Measurements from ENCODE around the gene PODXL2. TPM values are rescaled to one million over a fixed set of nuclear protein-coding genes. Genes with fewer than 3 reads are reported as not detected.

PODXL2 gene
- total RNA-seq, 1 donor from 2014 or later = 14.5 TPM

- Histone ChIP-seq H4K20me1 (ENCODE audit: insufficient read depth, low read length) (no peaks in the 10 kb centered on the region), H3K4me3 (ENCODE audit: insufficient read depth, low read depth, low read length) (no peak overlapping the region), H3K4me1 (ENCODE audit: insufficient read depth, low read length) (peaks cover 9% of the 10 kb centered on the region), H3K27ac (ENCODE audit: low read depth, low read length) (no peak overlapping the region), H3K27me3 (ENCODE audit: insufficient read depth, low read length) (peaks cover 26% of the 10 kb centered on the region), H3K9me3 (ENCODE audit: insufficient read depth, low read depth, low read length) (no peaks in the 10 kb centered on the region), H3K36me3 (ENCODE audit: insufficient read depth, low read length) (no peaks in the 10 kb centered on the region), H3K4me2 (ENCODE audit: low read length) (no peak overlapping the region), H3K79me2 (ENCODE audit: insufficient read depth, low read length) (no peaks in the 10 kb centered on the region), H2AFZ (ENCODE audit: low read depth, low read length) (no peak overlapping the region), H3K9ac (ENCODE audit: low read length) (no peak overlapping the region)
- Mint-ChIP-seq H3K9me3 (ENCODE audit: unreplicated experiment) (peaks cover 2% of the 10 kb centered on the region), H3K27ac (ENCODE audit: unreplicated experiment) (peak overlapping the region; percentile 34), H3K27me3 (ENCODE audit: low read depth, unreplicated experiment) (peaks cover 34% of the 10 kb centered on the region), H3K4me1 (ENCODE audit: low read depth, unreplicated experiment) (peaks cover 10% of the 10 kb centered on the region), H3K36me3 (ENCODE audit: low read depth, unreplicated experiment) (peaks cover 6% of the 10 kb centered on the region), H3K4me3 (ENCODE audit: unreplicated experiment) (no peak overlapping the region)
- DNase-seq (ENCODE audit: low read depth) (no peak), FAIRE-seq (no peak)
- no peak for TF ChIP-seq EZH2 (IDR thresholded peaks at IDR 0.05; ENCODE audit: insufficient read depth, low read length)
- TF ChIP-seq CTCF (IDR thresholded peaks at IDR 0.05; ENCODE audit: insufficient read depth, low read depth, low read length) = no peak
These were observed 3.2 kb downstream of the PODXL2 start for GRCh38 chr3:127632035-127632820.

GRCh38 chr3:127634653-127635052 lies 5.7 kb downstream of the PODXL2 start:
- TF ChIP-seq EZH2 (IDR thresholded peaks at IDR 0.05; ENCODE audit: insufficient read depth, low read length) (no peak), CTCF (IDR thresholded peaks at IDR 0.05; ENCODE audit: insufficient read depth, low read depth, low read length) (no peak)
- H3K4me3 Mint-ChIP-seq (ENCODE audit: unreplicated experiment) = no peak overlapping the region
- FAIRE-seq = no peak
- H3K9me3 ChIP-seq (ENCODE audit: insufficient read depth, low read depth, low read length) = no peaks in the 10 kb centered on the region
- H3K9ac ChIP-seq (ENCODE audit: low read length) = no peak overlapping the region
- peaks cover 1% of the 10 kb centered on the region for H3K9me3 Mint-ChIP-seq (ENCODE audit: unreplicated experiment)
- no peak overlapping the region for H3K27ac ChIP-seq (ENCODE audit: low read depth, low read length)
- H3K4me3 ChIP-seq (ENCODE audit: insufficient read depth, low read depth, low read length) = no peak overlapping the region
- H3K27me3 Mint-ChIP-seq (ENCODE audit: low read depth, unreplicated experiment) = peaks cover 16% of the 10 kb centered on the region
- H2AFZ ChIP-seq (ENCODE audit: low read depth, low read length) = no peak overlapping the region
- H3K36me3 ChIP-seq (ENCODE audit: insufficient read depth, low read length) = no peaks in the 10 kb centered on the region
- H3K36me3 Mint-ChIP-seq (ENCODE audit: low read depth, unreplicated experiment) = peaks cover 6% of the 10 kb centered on the region
- no peaks in the 10 kb centered on the region for H3K79me2 ChIP-seq (ENCODE audit: insufficient read depth, low read length)
- H3K27ac Mint-ChIP-seq (ENCODE audit: unreplicated experiment) = no peak overlapping the region
- H3K27me3 ChIP-seq (ENCODE audit: insufficient read depth, low read length) = peaks cover 12% of the 10 kb centered on the region
- H4K20me1 ChIP-seq (ENCODE audit: insufficient read depth, low read length) = no peaks in the 10 kb centered on the region
- no peak for DNase-seq (ENCODE audit: low read depth)
- H3K4me1 ChIP-seq (ENCODE audit: insufficient read depth, low read length) = peaks cover 9% of the 10 kb centered on the region
- peaks cover 30% of the 10 kb centered on the region for H3K4me1 Mint-ChIP-seq (ENCODE audit: low read depth, unreplicated experiment)
- no peak overlapping the region for H3K4me2 ChIP-seq (ENCODE audit: low read length)

GRCh38 chr3:127637546-127637945 lies 8.6 kb downstream of the PODXL2 start:
- Mint-ChIP-seq H3K9me3 (ENCODE audit: unreplicated experiment) (no peaks in the 10 kb centered on the region), H3K4me3 (ENCODE audit: unreplicated experiment) (no peak overlapping the region), H3K27me3 (ENCODE audit: low read depth, unreplicated experiment) (peaks cover 5% of the 10 kb centered on the region), H3K36me3 (ENCODE audit: low read depth, unreplicated experiment) (no peaks in the 10 kb centered on the region), H3K4me1 (ENCODE audit: low read depth, unreplicated experiment) (peaks cover 30% of the 10 kb centered on the region), H3K27ac (ENCODE audit: unreplicated experiment) (peak overlapping the region; percentile 77)
- no peak overlapping the region for H3K9ac ChIP-seq (ENCODE audit: low read length)
- H3K4me3 ChIP-seq (ENCODE audit: insufficient read depth, low read depth, low read length) = no peak overlapping the region
- H3K4me2 ChIP-seq (ENCODE audit: low read length) = no peak overlapping the region
- no peaks in the 10 kb centered on the region for H4K20me1 ChIP-seq (ENCODE audit: insufficient read depth, low read length)
- no peak for DNase-seq (ENCODE audit: low read depth)
- H3K36me3 ChIP-seq (ENCODE audit: insufficient read depth, low read length) = no peaks in the 10 kb centered on the region
- no peak overlapping the region for H2AFZ ChIP-seq (ENCODE audit: low read depth, low read length)
- TF ChIP-seq CTCF (IDR thresholded peaks at IDR 0.05; ENCODE audit: insufficient read depth, low read depth, low read length) = no peak
- TF ChIP-seq EZH2 (IDR thresholded peaks at IDR 0.05; ENCODE audit: insufficient read depth, low read length) = no peak
- no peak overlapping the region for H3K27ac ChIP-seq (ENCODE audit: low read depth, low read length)
- no peak for FAIRE-seq
- H3K9me3 ChIP-seq (ENCODE audit: insufficient read depth, low read depth, low read length) = no peaks in the 10 kb centered on the region
- H3K4me1 ChIP-seq (ENCODE audit: insufficient read depth, low read length) = peaks cover 10% of the 10 kb centered on the region
- no peaks in the 10 kb centered on the region for H3K27me3 ChIP-seq (ENCODE audit: insufficient read depth, low read length)
- no peaks in the 10 kb centered on the region for H3K79me2 ChIP-seq (ENCODE audit: insufficient read depth, low read length)

All from astrocyte (in vitro differentiated cells and primary cell).